22Rv1 (cell line): ENCODE results near the gene AXIN1.

ENCODE experiments used
- H3K27ac ChIP-seq: fragments of 450-650 bp; 2 replicates; pipeline ENCODE4 v1.5.1; 2017
- ZFX ChIP-seq: fragments of 450-650 bp; IDR thresholded peaks from 2 replicates; pipeline ENCODE4 v1.6.1; 2017; ENCODE audit warnings: antibody characterized with exemption, borderline replicate concordance
- TF ChIP-seq, protein P1 (sequence below): fragments of 450-650 bp; IDR thresholded peaks from 2 replicates; pipeline ENCODE4 v1.5.1; 2017; ENCODE audit warnings: mild to moderate bottlenecking

Gene AXIN1

DNA sequence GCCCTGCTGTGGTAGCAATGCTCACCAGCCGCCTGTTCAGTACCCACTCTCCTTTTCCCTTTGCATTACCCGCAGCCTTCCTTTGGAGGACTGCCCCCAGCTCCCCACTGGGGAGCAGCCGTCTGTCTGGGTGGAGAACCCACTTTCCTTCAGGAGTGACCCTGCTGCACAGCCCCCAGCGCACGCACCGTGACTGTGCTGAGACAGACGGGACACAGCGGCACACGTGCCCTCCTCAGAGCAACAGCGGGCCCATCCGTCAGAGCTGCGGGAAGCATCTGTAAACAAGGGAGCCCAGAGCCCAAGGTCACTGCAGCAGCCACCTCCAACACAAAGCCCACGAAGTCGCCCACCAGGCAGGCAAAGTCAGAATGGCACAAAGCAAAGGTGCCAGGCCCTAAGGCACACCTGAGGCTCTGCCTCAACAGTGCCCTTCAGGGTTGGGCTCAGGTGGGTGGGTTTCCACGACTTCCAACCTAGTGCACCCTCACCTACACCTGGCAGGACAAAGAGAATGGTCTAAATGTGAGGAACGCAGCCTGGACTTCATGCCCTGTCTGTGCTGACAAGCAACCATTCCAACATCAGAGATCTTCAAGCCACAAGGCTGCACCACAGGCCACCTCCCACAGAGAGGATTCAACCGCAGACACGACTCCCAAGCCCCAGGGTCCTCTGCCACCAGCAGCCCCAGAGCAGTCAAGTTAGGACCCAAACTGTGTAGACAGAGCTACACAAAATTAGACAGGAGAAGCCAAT lies 9.9 kb downstream of the AXIN1 start:
- peak overlapping the region; percentile 27; the same call in 1 of the 2 replicates for H3K27ac ChIP-seq
- TF ChIP-seq ZFX = no peak
- TF ChIP-seq, protein P1, sequence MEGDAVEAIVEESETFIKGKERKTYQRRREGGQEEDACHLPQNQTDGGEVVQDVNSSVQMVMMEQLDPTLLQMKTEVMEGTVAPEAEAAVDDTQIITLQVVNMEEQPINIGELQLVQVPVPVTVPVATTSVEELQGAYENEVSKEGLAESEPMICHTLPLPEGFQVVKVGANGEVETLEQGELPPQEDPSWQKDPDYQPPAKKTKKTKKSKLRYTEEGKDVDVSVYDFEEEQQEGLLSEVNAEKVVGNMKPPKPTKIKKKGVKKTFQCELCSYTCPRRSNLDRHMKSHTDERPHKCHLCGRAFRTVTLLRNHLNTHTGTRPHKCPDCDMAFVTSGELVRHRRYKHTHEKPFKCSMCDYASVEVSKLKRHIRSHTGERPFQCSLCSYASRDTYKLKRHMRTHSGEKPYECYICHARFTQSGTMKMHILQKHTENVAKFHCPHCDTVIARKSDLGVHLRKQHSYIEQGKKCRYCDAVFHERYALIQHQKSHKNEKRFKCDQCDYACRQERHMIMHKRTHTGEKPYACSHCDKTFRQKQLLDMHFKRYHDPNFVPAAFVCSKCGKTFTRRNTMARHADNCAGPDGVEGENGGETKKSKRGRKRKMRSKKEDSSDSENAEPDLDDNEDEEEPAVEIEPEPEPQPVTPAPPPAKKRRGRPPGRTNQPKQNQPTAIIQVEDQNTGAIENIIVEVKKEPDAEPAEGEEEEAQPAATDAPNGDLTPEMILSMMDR = no peak

GRCh38 chr16:341974-342336 lies 10.6 kb downstream of the AXIN1 start:
- peak overlapping the region; percentile 27; the same call in 1 of the 2 replicates for H3K27ac ChIP-seq

- 0 out of 2 replicates have a peak overlapping the region, but pooled peaks have one; percentile 35 for H3K27ac ChIP-seq
These were observed 11.2 kb downstream of the AXIN1 start for GRCh38 chr16:341095-341973.

DNA sequence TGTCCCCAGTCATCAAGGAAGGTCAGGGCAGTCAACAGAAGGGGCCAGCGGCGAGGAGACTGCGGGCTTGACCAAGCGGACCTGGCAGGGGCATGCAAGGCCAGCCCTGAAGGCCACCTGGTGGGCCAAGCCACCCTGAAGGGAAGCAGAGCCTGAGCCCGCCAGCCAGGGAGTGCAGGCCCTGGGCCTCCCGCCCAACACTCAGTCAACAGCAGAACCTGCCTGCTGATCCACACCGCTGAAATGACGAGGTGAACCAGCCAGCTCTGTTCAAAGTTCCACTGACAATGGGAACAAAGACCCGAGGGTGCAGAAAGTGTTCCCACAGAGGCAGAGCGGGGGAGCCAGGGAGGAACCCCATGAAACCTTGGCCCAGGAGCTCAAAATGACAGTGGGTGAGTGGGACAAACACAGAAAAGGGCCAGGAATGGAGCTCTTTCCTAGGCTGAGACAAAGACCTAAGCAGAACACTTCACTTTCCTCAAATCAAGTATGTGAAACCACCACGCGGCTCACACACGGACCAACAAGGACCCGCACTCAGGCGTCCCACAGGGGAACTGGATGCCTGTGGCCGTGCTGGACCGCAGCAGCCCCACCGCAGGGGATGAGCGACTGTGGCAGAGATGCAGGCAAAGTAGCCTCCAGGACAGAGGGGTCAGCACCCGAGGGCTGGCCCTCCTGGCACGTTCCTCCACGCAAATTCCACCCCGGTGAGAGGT lies 12.0 kb downstream of the AXIN1 start:
- TF ChIP-seq, protein P1 = no peak
- no peak for TF ChIP-seq ZFX
- no peak overlapping the region for H3K27ac ChIP-seq

DNA sequence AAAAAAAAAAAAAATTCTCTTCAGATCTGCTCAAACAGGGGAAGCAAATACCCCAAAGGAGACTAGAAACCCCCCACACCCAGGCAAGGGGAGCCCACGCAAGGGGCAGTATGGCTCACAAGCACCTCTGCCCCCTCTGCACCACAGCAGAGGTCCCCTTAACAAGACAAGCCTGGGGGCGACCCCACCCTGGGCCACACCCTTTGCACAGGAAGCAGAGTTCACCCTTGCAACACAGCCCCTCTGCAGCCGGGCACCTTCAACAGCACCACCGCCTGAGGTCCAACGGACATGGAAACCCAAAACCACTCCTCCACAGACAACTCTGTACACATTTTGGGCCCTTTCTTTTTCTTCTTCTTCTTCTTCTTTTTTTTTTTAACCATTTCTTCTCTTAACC lies 12.8 kb downstream of the AXIN1 start:
- no peak overlapping the region for H3K27ac ChIP-seq
- TF ChIP-seq ZFX = no peak
- TF ChIP-seq, protein P1 = no peak

DNA sequence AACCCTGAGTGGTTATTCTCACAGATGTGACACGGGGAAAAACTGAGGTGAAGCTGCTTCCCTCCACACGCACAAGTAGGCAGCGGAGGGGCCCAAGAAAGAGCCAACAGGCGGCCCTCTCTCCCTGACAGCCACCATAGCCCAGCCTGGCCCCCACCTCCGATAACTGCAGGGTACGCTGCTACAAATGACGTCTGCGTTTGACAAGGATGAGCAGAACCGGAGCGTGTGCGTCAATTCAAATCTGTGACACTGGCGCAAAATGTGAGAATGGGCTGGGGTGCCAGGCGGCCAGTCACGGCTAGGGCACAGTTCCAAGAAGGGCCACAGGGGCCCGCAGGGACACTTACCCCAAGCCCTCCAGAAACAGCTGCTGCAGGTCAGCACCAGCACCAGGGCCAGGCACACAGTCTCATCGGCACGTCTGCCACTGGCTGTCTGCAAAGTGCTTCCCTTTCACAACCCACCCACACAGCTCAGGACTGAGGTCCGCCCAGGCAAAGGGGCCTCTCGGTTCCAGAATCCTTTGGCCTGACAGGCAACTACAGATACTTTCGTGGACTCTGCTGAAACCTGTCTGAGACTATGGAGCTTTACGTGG lies 14.4 kb downstream of the AXIN1 start:
- no peak for TF ChIP-seq ZFX
- TF ChIP-seq, protein P1 = no peak
- H3K27ac ChIP-seq = no peak overlapping the region

- TF ChIP-seq, protein P1 = no peak
- TF ChIP-seq ZFX = no peak
- H3K27ac ChIP-seq = no peak overlapping the region
These were observed 15.1 kb downstream of the AXIN1 start for GRCh38 chr16:337437-337836.
